Ovary (tissue), 3 donors: ENCODE results near the gene KLF13.

Source experiments
- CTCF ChIP-seq, 3 donors: fragments of 450-650 bp in 2 of 3; fragments of 200-600 bp in 1 of 3; IDR thresholded peaks; one replicate each; pipeline versions ENCODE4 v1.5.1 to v1.8.0; 2016 to 2022; ENCODE audit warnings: antibody characterized with exemption in 3 of 3, mild to moderate bottlenecking in 1 of 3
- POLR2A ChIP-seq: fragments of 450-650 bp; IDR thresholded peaks from one replicate; pipeline ENCODE4 v1.6.1; 2017; ENCODE audit warnings: antibody characterized with exemption, mild to moderate bottlenecking, moderate library complexity
- donor health status: DM: no; HTN: no; CAD: no.

- TF ChIP-seq CTCF (IDR thresholded peaks at IDR 0.05) (no peak), POLR2A (no peak)
Measured at GRCh38 chr15:31403096-31403495, 76.5 kb downstream of the KLF13 start.
